H9 (cell line): Measurements from ENCODE around the gene POLA1. TPM values are rescaled to one million over a fixed set of nuclear protein-coding genes. Genes with fewer than 3 reads are reported as not detected.

Experiments
- DNase-seq: peaks from one replicate; pipeline ENCODE4 v3.0.0-alpha.2; 2017
- H2AFZ ChIP-seq: one replicate; pipeline ENCODE4 v1.6.1; 2013; ENCODE audit warnings: mild to moderate bottlenecking, low read length, control low read depth, moderate library complexity
- H2AK5ac ChIP-seq: 2 replicates; pipeline ENCODE4 v1.6.1; 2013; ENCODE audit warnings: low read length, control low read depth, mixed read lengths; ENCODE audit not compliant: insufficient read length
- H2BK120ac ChIP-seq: one replicate; pipeline ENCODE4 v1.6.1; 2013; ENCODE audit warnings: low read depth, mild to moderate bottlenecking, low read length, control low read depth, inconsistent platforms; ENCODE audit not compliant: poor library complexity, severe bottlenecking
- H2BK12ac ChIP-seq: 2 replicates; pipeline ENCODE4 v1.6.1; 2013; ENCODE audit warnings: low read length, control low read depth, mixed read lengths, low read depth; ENCODE audit not compliant: insufficient read length
- H2BK15ac ChIP-seq: 2 replicates; pipeline ENCODE4 v1.6.1; 2013; ENCODE audit warnings: low read depth, low read length, control low read depth
- H2BK20ac ChIP-seq: one replicate; pipeline ENCODE4 v1.6.1; 2013; ENCODE audit warnings: low read depth, mild to moderate bottlenecking, low read length, control low read depth, inconsistent platforms; ENCODE audit not compliant: poor library complexity, severe bottlenecking
- H2BK5ac ChIP-seq: 2 replicates; pipeline ENCODE4 v1.6.1; 2013; ENCODE audit warnings: low read length, control low read depth, mixed read lengths; ENCODE audit not compliant: insufficient read length
- H3K14ac ChIP-seq: 2 replicates; pipeline ENCODE4 v1.6.1; 2013; ENCODE audit warnings: low read length, control low read depth; ENCODE audit not compliant: insufficient read depth
- H3K18ac ChIP-seq: 2 replicates; pipeline ENCODE4 v1.6.1; 2013; ENCODE audit warnings: low read depth, mild to moderate bottlenecking, mixed read lengths, low read length, control low read depth; ENCODE audit not compliant: insufficient read length
- H3K23ac ChIP-seq: 2 replicates; pipeline ENCODE4 v1.6.1; 2013; ENCODE audit warnings: low read length, control low read depth, mixed read lengths, low read depth; ENCODE audit not compliant: insufficient read length
- H3K23me2 ChIP-seq: 2 replicates; pipeline ENCODE4 v1.6.1; 2013; ENCODE audit warnings: low read depth, mild to moderate bottlenecking, mixed read lengths, low read length, control low read depth; ENCODE audit not compliant: insufficient read length, poor library complexity, severe bottlenecking
- H3K27ac ChIP-seq: 2 replicates; pipeline ENCODE4 v1.5.1; 2013; ENCODE audit warnings: low read length, control low read depth, mixed read lengths, low read depth; ENCODE audit not compliant: insufficient read length
- H3K27me3 ChIP-seq: 2 replicates; pipeline ENCODE4 v1.6.1; 2013; ENCODE audit warnings: low read length, control low read depth, inconsistent platforms; ENCODE audit not compliant: insufficient read depth
- H3K4ac ChIP-seq: 2 replicates; pipeline ENCODE4 v1.6.1; 2013; ENCODE audit warnings: low read depth, mild to moderate bottlenecking, control low read depth, inconsistent platforms, low read length, moderate library complexity
- H3K4me1 ChIP-seq: 2 replicates; pipeline ENCODE4 v1.6.1; 2013; ENCODE audit warnings: low read length, control low read depth, inconsistent platforms; ENCODE audit not compliant: insufficient read depth
- H3K4me2 ChIP-seq: 2 replicates; pipeline ENCODE4 v1.6.1; 2013; ENCODE audit warnings: low read length, control low read depth, mixed read lengths; ENCODE audit not compliant: insufficient read length, insufficient read depth
- H3K56ac ChIP-seq: 2 replicates; pipeline ENCODE4 v1.6.1; 2013; ENCODE audit warnings: low read depth, mild to moderate bottlenecking, mixed read lengths, low read length, control low read depth; ENCODE audit not compliant: insufficient read length
- H3K79me1 ChIP-seq: 2 replicates; pipeline ENCODE4 v1.6.1; 2013; ENCODE audit warnings: low read depth, mild to moderate bottlenecking, moderate library complexity, low read length, control low read depth, inconsistent platforms; ENCODE audit not compliant: insufficient read depth, poor library complexity, severe bottlenecking
- H3K79me2 ChIP-seq: 2 replicates; pipeline ENCODE4 v1.6.1; 2013; ENCODE audit warnings: low read length, control low read depth, inconsistent platforms; ENCODE audit not compliant: insufficient read depth
- H3K9ac ChIP-seq: 2 replicates; pipeline ENCODE4 v1.6.1; 2013; ENCODE audit warnings: low read length, control low read depth, mixed read lengths; ENCODE audit not compliant: insufficient read length; ENCODE audit errors: extremely low read depth
- H3K9me3 ChIP-seq: one replicate; pipeline ENCODE4 v1.6.1; 2013; ENCODE audit warnings: low read depth, low read length, inconsistent platforms; ENCODE audit not compliant: control insufficient read depth
- H3T11ph ChIP-seq: one replicate; pipeline ENCODE4 v1.6.1; 2013; ENCODE audit warnings: mild to moderate bottlenecking, low read length, control low read depth, inconsistent platforms
- H4K20me1 ChIP-seq: one replicate; pipeline ENCODE4 v1.6.1; 2013; ENCODE audit not compliant: control insufficient read depth, insufficient read length, insufficient read depth
- H4K5ac ChIP-seq: 2 replicates; pipeline ENCODE4 v1.6.1; 2013; ENCODE audit warnings: low read depth, mild to moderate bottlenecking, mixed read lengths, low read length, control low read depth; ENCODE audit not compliant: insufficient read length
- H4K8ac ChIP-seq: replicated peaks from 2 replicates; pipeline ENCODE4 v1.6.1; 2013; ENCODE audit warnings: low read length, control low read depth, mixed read lengths, low read depth; ENCODE audit not compliant: insufficient read length
- H4K91ac ChIP-seq: 2 replicates; pipeline ENCODE4 v1.6.1; 2013; ENCODE audit warnings: low read depth, mild to moderate bottlenecking, moderate library complexity, mixed read lengths, low read length, control low read depth; ENCODE audit not compliant: insufficient read length
- H3K27ac Mint-ChIP-seq, 3 experiments: 2 replicates in 2 of 3; 3 replicates in 1 of 3; pipeline ENCODE4 v1.8.0; 2020 to 2021; ENCODE audit warnings: mixed read lengths in 3 of 3, mild to moderate bottlenecking in 1 of 3, moderate library complexity in 1 of 3
- H3K27me3 Mint-ChIP-seq: 2 replicates; pipeline ENCODE4 v1.8.0; 2021; ENCODE audit warnings: low read depth, mild to moderate bottlenecking, moderate library complexity, mixed read lengths
- H3K36me3 Mint-ChIP-seq, 3 experiments: 2 replicates in 2 of 3; 3 replicates in 1 of 3; pipeline ENCODE4 v1.8.0; 2020 to 2021; ENCODE audit warnings: low read depth in 3 of 3, mixed read lengths in 3 of 3; ENCODE audit not compliant: insufficient read depth in 1 of 3
- H3K4me1 Mint-ChIP-seq, 2 experiments: 2 replicates each; pipeline ENCODE4 v1.8.0; 2020; ENCODE audit warnings: mixed read lengths in 2 of 2
- H3K4me3 Mint-ChIP-seq, 2 experiments: 2 replicates in 1 of 2; 3 replicates in 1 of 2; pipeline ENCODE4 v1.8.0; 2020 to 2021; ENCODE audit warnings: mild to moderate bottlenecking in 2 of 2, mixed read lengths in 2 of 2, moderate library complexity in 1 of 2
- H3K9me3 Mint-ChIP-seq, 2 experiments: 2 replicates in 1 of 2; 3 replicates in 1 of 2; pipeline ENCODE4 v1.8.0; 2020; ENCODE audit warnings: mild to moderate bottlenecking in 2 of 2, mixed read lengths in 2 of 2, moderate library complexity in 1 of 2
- CTCF ChIP-seq: fragments of 200-600 bp; sonication (generic); conservative IDR thresholded peaks from 3 replicates; pipeline ENCODE4 v1.8.0; 2021; ENCODE audit warnings: antibody characterized with exemption, mild to moderate bottlenecking
- WGBS: extraction: QIAGEN DNeasy Blood & Tissue Kit; methylation state at CpG from one replicate; pipeline ENCODE4 v1.1.7; 2013; ENCODE audit warnings: missing lambda C conversion rate, low lambda C conversion rate, mixed read lengths; ENCODE audit not compliant: insufficient read length; ENCODE audit errors: extremely low coverage; 5-methylcytosine and 5-hydroxymethylcytosine counted together
- total RNA-seq: library from RNA; stranded (reverse); gene quantifications from 2 replicates; pipeline ENCODE4 v1.2.1, GENCODE V29; 2021

The POLA1 gene
- total RNA-seq, 1 experiment from 2014 or later: 60.2 TPM

DNA sequence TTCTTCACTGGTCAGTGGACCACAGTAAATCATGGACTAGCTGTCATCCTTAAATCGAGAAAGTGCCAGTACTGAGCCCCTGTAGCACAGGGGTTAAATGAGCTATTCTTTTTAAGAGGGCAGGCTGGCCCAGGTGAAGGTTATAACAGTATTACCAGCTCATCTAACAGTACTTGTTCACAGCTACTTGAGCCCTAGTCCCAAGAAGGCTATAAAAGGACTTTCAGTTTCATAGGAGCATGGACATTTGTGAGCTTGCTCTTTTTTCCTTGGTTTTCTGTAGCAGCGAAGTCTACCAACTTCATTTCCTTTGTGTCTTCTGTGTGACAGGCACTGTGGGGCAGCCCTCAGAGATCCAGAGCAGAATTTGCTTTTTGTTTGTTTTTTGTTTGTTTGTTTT is 261.0 kb downstream of the POLA1 start:
- Histone ChIP-seq H3K27ac (no peak overlapping the region), H2BK15ac (no peak overlapping the region), H4K8ac (no peak overlapping the region), H3K23ac (no peak overlapping the region), H3K4me1 (no peaks in the 10 kb centered on the region; the same call in 1 of the 2 replicates), H4K91ac (no peak overlapping the region), H3K14ac (no peak overlapping the region), H2BK20ac (no peak overlapping the region), H4K20me1 (no peaks in the 10 kb centered on the region), H4K5ac (no peak overlapping the region), H3T11ph (no peak overlapping the region), H3K9ac (no peak overlapping the region), H2AFZ (no peak overlapping the region), H3K56ac (no peak overlapping the region), H2BK120ac (no peak overlapping the region), H3K79me2 (no peaks in the 10 kb centered on the region), H2BK12ac (no peak overlapping the region), H2BK5ac (no peak overlapping the region), H3K18ac (no peak overlapping the region), H3K4me2 (no peak overlapping the region), H3K27me3 (no peaks in the 10 kb centered on the region), H3K79me1 (no peaks in the 10 kb centered on the region), H3K4ac (no peak overlapping the region), H2AK5ac (no peak overlapping the region), H3K23me2 (no peaks in the 10 kb centered on the region), H3K9me3 (no peaks in the 10 kb centered on the region)
- Mint-ChIP-seq H3K4me1 (peaks cover 40 to 50% of the 10 kb centered on the region in 2 experiments), H3K4me3 (no peak overlapping the region), H3K27me3 (no peaks in the 10 kb centered on the region), H3K27ac (no peak overlapping the region), H3K9me3 (no peaks in the 10 kb centered on the region), H3K36me3 (peaks cover 0 to 4% (median 3%) of the 10 kb centered on the region in 3 experiments; a peak in 2 of 7 replicates)
- WGBS: no CpG with 5 or more reads among the region's 2 CpGs
- no peak for DNase-seq
- TF ChIP-seq CTCF: no peak
